Heart right ventricle (tissue), 16 donors: ENCODE data around the gene HNRNPCL1. TPM values are rescaled to one million over a fixed set of nuclear protein-coding genes. Genes with fewer than 3 reads are reported as not detected.

ENCODE experiments used
- ATAC-seq, 8 donors: fragments of 200-7000 bp; cut with Tn5 transposase; one replicate each; pipeline ENCODE4 v1.9.1; 2020; ENCODE audit warnings: mild to moderate bottlenecking in 8 of 8, moderate library complexity in 8 of 8, moderate number of reproducible peaks in 1 of 8
- DNase-seq, 2 donors: peaks; one replicate each; pipeline ENCODE4 v3.0.0-alpha.2; 2020
- H3K27ac ChIP-seq, 10 donors: fragments of 200-600 bp; sonication (generic) in 2 of 10; one replicate each; pipeline versions ENCODE4 v1.5.0 to v1.8.0; 2020 to 2022; ENCODE audit warnings: mild to moderate bottlenecking in 3 of 10
- H3K27me3 ChIP-seq, 7 donors: fragments of 200-600 bp; one replicate each; pipeline ENCODE4 v1.8.0; 2021 to 2022; ENCODE audit warnings: mild to moderate bottlenecking in 2 of 7
- H3K36me3 ChIP-seq, 9 donors: fragments of 200-600 bp; sonication (generic) in 1 of 9; one replicate each; pipeline versions ENCODE4 v1.5.0 to v1.8.0; 2020 to 2022; ENCODE audit warnings: mild to moderate bottlenecking in 2 of 9
- H3K4me1 ChIP-seq, 9 donors: fragments of 200-600 bp; sonication (generic) in 1 of 9; one replicate each; pipeline versions ENCODE4 v1.5.0 to v1.8.0; 2020 to 2022; ENCODE audit warnings: mild to moderate bottlenecking in 4 of 9
- H3K4me3 ChIP-seq, 10 donors: fragments of 200-600 bp; sonication (generic) in 2 of 10; one replicate each; pipeline versions ENCODE4 v1.5.0 to v1.8.0; 2020 to 2022; ENCODE audit warnings: mild to moderate bottlenecking in 7 of 10, moderate library complexity in 2 of 10
- H3K9me3 ChIP-seq, 11 donors: fragments of 200-600 bp in 10 of 11; sonication (generic) in 2 of 11; one replicate each; pipeline versions ENCODE4 v1.5.0 to v1.8.0; 2013 to 2022; ENCODE audit warnings: mild to moderate bottlenecking in 2 of 11, control low read depth in 1 of 11, moderate library complexity in 1 of 11
- WGBS, 2 donors: extraction: QIAGEN DNeasy Blood & Tissue Kit; methylation state at CpG; one replicate each; pipeline ENCODE4 v1.1.7; 2013; ENCODE audit warnings: inconsistent platforms in 1 of 2; 5-methylcytosine and 5-hydroxymethylcytosine counted together
- intact Hi-C, 10 donors: fragments of 100-400 bp; cut with DNase I; formaldehyde crosslinking; loops; one replicate each; pipeline versions ENCODE4 v1.11.1 to v1.14.2; 2022
- polyA plus RNA-seq, 2 donors: library from polyadenylated mRNA; stranded (reverse); fragments of 200-250 nt; gene quantifications; one replicate each; pipeline ENCODE4 v1.2.3, GENCODE V29; 2013
- total RNA-seq, 10 donors: library from RNA; stranded (reverse); fragmentation: NEBNext Ultra II Directional in 3 of 10; extraction: Animal tissue kit (Norgen Biotek cat#: 25700) in 3 of 10; gene quantifications; one replicate each; pipeline versions ENCODE4 v1.2.1 to v1.2.4, GENCODE V29; 2021 to 2023
- TF ChIP-seq, protein P1 (sequence below), 9 donors: fragments of 200-600 bp; sonication (generic) in 2 of 9; IDR thresholded peaks; one replicate each; pipeline versions ENCODE4 v1.5.0 to v1.8.0; 2021 to 2022; ENCODE audit warnings: antibody characterized with exemption in 9 of 9, mild to moderate bottlenecking in 5 of 9, moderate library complexity in 1 of 9
- donor health status: Arrhythmogenic right ventricular cardiomyopathy.
- donor health status: ischemic (EF 13 %, LVEDD 7.1; RV severe dilation, severe dysfunction).
- donor health status: healthy with polysubstance abuse.
- donor health status: DM: no; HTN: yes; CAD: no.
- donor health status: DM: no; HTN: no; CAD: no.
- donor health status: ischemic (EF 25% LVEDD 6.9; RV normal size, moderate dysfunction).
- donor health status: ischemic (EF 25% LVEDD 5.7; RV mildly dilated, moderate dysfunction).
- donor health status: healthy.
- donor health status: DM: yes; HTN: yes; CAD: no.
- donor health status: Ischemic cardiomyopathy.
- donor health status: ischemic (EF 35%, LVEDD 5.7; RV mildly dilated, moderate dysfunction).
- donor health status: nonischemic (EF 11% LVEDD 7.7; RV severe dilation, severe dysfunction).
- donor health status: DM: yes; HTN: yes; CAD: no.
- donor health status: PGD.
- donor health status: ischemic (EF 29% LVEDD 5.4; RV normal size, mild dysfunction).
- donor health status: nonischemic (EF 23%, LVEDD 6.1; RV moderate dilation, normal function).

Gene HNRNPCL1
- total and polyA plus RNA-seq, 12 donors: not detected

GRCh38 chr1:12811409-12811784 is 37.1 kb downstream of the HNRNPCL1 start:
- ATAC-seq (no peak), DNase-seq (no peak)
- Histone ChIP-seq H3K9me3 (peaks cover 0 to 5% (median 0%) of the 10 kb centered on the region in 11 donors), H3K4me3 (no peak overlapping the region), H3K4me1 (no peaks in the 10 kb centered on the region), H3K27me3 (peaks cover 0 to 18% (median 3%) of the 10 kb centered on the region in 7 donors), H3K27ac (no peak overlapping the region), H3K36me3 (no peaks in the 10 kb centered on the region)
- 46 to 65% methylated on average over 2 of the region's 2 CpGs for WGBS, 2 donors
- intact Hi-C loops: no loop called here
- TF ChIP-seq, protein P1, sequence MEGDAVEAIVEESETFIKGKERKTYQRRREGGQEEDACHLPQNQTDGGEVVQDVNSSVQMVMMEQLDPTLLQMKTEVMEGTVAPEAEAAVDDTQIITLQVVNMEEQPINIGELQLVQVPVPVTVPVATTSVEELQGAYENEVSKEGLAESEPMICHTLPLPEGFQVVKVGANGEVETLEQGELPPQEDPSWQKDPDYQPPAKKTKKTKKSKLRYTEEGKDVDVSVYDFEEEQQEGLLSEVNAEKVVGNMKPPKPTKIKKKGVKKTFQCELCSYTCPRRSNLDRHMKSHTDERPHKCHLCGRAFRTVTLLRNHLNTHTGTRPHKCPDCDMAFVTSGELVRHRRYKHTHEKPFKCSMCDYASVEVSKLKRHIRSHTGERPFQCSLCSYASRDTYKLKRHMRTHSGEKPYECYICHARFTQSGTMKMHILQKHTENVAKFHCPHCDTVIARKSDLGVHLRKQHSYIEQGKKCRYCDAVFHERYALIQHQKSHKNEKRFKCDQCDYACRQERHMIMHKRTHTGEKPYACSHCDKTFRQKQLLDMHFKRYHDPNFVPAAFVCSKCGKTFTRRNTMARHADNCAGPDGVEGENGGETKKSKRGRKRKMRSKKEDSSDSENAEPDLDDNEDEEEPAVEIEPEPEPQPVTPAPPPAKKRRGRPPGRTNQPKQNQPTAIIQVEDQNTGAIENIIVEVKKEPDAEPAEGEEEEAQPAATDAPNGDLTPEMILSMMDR (IDR thresholded peaks at IDR 0.05): no peak

DNA sequence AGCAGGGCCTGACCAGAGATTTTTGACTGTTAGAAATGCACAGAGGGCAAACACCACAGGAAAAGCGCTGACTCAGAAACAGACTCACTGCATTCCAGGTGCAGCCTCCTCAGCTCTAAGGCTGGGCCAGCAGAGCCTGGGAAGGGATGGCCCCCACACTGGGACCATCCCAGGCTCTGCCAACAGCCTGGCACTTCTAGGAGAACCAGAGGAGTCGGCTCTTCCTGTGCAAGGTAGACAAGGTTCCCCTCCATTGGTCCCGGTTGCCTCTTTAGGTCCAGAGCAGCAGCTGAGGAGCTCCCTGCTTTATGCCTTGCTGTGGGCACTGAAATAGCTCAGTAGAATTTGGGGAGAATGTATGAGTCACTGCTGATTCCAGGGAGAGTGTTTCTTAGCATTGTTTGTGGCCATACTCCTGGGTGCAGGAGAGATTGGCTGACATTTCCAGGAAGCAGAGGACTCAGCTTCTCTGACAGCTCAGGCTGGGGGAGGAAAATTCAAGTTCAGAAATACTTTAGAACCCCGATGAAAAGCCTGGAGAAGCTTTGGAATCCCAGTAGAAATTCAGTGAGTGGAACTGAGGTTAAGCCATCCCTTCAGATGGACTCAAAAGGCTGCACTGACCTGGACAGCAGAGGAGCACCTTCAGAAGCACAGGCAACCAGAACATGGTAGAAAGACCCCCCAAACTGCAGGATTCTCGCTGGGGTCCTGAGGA is 37.7 kb downstream of the HNRNPCL1 start:
- intact Hi-C loops: no loop called here
- ATAC-seq: no peak
- no peak overlapping the region for H3K27ac ChIP-seq

GRCh38 chr1:12809933-12810332 is 38.6 kb downstream of the HNRNPCL1 start:
- Histone ChIP-seq H3K27me3 (peaks cover 0 to 18% (median 3%) of the 10 kb centered on the region in 7 donors), H3K9me3 (peaks cover 0 to 12% (median 0%) of the 10 kb centered on the region in 11 donors), H3K4me1 (no peaks in the 10 kb centered on the region), H3K27ac (no peak overlapping the region), H3K36me3 (no peaks in the 10 kb centered on the region), H3K4me3 (no peak overlapping the region)
- no peak for ATAC-seq
- intact Hi-C loops: no loop called here
- TF ChIP-seq, protein P1 (IDR thresholded peaks at IDR 0.05): no peak
- no peak for DNase-seq
- WGBS, 2 donors: 71 to 73% methylated on average over 1 of the region's 1 CpG

More for the DNA sequence above, 37.7 kb downstream of the HNRNPCL1 start:
- TF ChIP-seq, protein P1 (IDR thresholded peaks at IDR 0.05): no peak
- no peak overlapping the region for H3K4me3 ChIP-seq
- no peak for DNase-seq
- no peaks in the 10 kb centered on the region for H3K4me1 ChIP-seq
- H3K9me3 ChIP-seq: peaks cover 0 to 5% (median 0%) of the 10 kb centered on the region in 11 donors
- H3K27me3 ChIP-seq: peaks cover 0 to 18% (median 3%) of the 10 kb centered on the region in 7 donors
- no peaks in the 10 kb centered on the region for H3K36me3 ChIP-seq
- 71 to 73% methylated on average over 5 of the region's 5 CpGs for WGBS, 2 donors

GRCh38 chr1:12799730-12800129 is 48.8 kb downstream of the HNRNPCL1 start:
- intact Hi-C loops: no loop called here
- no peaks in the 10 kb centered on the region for H3K36me3 ChIP-seq
- H3K27me3 ChIP-seq: peaks cover 0 to 13% (median 0%) of the 10 kb centered on the region in 7 donors
- H3K9me3 ChIP-seq: peaks cover 0 to 11% (median 0%) of the 10 kb centered on the region in 11 donors
- no peak overlapping the region for H3K27ac ChIP-seq
- DNase-seq: no peak
- no peaks in the 10 kb centered on the region for H3K4me1 ChIP-seq
- TF ChIP-seq, protein P1 (IDR thresholded peaks at IDR 0.05): no peak
- H3K4me3 ChIP-seq: no peak overlapping the region
- WGBS, 2 donors: 63 to 64% methylated on average over 2 of the region's 2 CpGs
- ATAC-seq: no peak
